ENCODE measurements around the gene SSBP3. TPM values are rescaled to one million over a fixed set of nuclear protein-coding genes. Genes with fewer than 3 reads are reported as not detected.

SSBP3 gene
- total and polyA plus RNA-seq, 9 of the 15 experiments (the other 6 are each of a cell fraction or from before 2014, with no cell fraction given): 8.7 to 108 (median 33.8) TPM

DNA sequence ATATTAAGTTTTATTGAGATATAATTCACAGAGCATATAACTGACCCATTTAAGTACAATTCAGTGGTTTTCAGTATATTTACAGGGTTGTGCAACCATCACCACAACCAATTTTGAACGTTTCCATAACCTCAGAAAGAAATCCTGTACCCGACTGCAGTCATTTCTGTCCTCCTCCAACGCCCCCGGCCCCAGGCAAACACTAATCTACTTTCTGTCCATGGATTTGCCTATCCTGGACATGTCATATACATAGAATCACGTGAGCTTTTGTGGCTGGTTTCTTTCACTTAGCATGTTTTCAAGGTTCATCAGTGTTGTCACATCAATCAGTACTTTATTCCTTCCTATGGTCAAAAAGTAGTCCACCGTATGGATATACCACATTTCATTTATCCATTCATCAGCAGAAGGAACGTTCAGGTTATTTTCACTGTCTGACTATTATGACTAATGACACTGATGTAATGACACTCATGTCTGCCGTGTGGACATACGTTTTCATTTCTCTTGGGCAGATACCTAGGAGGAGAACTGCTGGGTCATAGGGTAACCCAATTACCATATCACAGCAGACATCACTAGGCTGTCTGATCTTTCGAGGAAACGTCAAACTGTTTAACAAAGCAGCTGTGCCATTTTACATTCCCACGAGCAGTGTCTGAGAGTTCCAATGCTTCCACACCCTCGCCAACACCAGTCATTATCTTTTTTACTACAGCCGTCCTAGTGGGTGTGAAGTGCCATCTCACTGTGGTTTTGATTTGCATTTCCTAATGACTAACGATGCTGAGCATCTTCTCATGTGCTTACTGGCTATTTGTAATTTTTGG lies 175.5 kb downstream of the SSBP3 start (continued):
- TF ChIP-seq KAT7 (CRISPR knock-in tag; IDR thresholded peaks at IDR 0.05; ENCODE audit: borderline replicate concordance): 0 out of 2 replicates have a peak, but pooled peaks have one; percentile 23
- no peak for TF ChIP-seq ZNF444 (CRISPR knock-in tag; IDR thresholded peaks at IDR 0.05)
- no peak for TF ChIP-seq TCFL5 (CRISPR knock-in tag; conservative IDR thresholded peaks at IDR 0.05)
- peak; percentile 79 for TF ChIP-seq FOSL1 (tag; conservative IDR thresholded peaks at IDR 0.05)
- TF ChIP-seq ETV6 (IDR thresholded peaks at IDR 0.05; ENCODE audit: borderline replicate concordance in 1 of 2, low read depth in 2 of 2, low read length in 1 of 2): no peak
- TF ChIP-seq ETV6 (CRISPR knock-in tag; IDR thresholded peaks at IDR 0.05; ENCODE audit: borderline replicate concordance): no peak
- TF ChIP-seq, protein P1, sequence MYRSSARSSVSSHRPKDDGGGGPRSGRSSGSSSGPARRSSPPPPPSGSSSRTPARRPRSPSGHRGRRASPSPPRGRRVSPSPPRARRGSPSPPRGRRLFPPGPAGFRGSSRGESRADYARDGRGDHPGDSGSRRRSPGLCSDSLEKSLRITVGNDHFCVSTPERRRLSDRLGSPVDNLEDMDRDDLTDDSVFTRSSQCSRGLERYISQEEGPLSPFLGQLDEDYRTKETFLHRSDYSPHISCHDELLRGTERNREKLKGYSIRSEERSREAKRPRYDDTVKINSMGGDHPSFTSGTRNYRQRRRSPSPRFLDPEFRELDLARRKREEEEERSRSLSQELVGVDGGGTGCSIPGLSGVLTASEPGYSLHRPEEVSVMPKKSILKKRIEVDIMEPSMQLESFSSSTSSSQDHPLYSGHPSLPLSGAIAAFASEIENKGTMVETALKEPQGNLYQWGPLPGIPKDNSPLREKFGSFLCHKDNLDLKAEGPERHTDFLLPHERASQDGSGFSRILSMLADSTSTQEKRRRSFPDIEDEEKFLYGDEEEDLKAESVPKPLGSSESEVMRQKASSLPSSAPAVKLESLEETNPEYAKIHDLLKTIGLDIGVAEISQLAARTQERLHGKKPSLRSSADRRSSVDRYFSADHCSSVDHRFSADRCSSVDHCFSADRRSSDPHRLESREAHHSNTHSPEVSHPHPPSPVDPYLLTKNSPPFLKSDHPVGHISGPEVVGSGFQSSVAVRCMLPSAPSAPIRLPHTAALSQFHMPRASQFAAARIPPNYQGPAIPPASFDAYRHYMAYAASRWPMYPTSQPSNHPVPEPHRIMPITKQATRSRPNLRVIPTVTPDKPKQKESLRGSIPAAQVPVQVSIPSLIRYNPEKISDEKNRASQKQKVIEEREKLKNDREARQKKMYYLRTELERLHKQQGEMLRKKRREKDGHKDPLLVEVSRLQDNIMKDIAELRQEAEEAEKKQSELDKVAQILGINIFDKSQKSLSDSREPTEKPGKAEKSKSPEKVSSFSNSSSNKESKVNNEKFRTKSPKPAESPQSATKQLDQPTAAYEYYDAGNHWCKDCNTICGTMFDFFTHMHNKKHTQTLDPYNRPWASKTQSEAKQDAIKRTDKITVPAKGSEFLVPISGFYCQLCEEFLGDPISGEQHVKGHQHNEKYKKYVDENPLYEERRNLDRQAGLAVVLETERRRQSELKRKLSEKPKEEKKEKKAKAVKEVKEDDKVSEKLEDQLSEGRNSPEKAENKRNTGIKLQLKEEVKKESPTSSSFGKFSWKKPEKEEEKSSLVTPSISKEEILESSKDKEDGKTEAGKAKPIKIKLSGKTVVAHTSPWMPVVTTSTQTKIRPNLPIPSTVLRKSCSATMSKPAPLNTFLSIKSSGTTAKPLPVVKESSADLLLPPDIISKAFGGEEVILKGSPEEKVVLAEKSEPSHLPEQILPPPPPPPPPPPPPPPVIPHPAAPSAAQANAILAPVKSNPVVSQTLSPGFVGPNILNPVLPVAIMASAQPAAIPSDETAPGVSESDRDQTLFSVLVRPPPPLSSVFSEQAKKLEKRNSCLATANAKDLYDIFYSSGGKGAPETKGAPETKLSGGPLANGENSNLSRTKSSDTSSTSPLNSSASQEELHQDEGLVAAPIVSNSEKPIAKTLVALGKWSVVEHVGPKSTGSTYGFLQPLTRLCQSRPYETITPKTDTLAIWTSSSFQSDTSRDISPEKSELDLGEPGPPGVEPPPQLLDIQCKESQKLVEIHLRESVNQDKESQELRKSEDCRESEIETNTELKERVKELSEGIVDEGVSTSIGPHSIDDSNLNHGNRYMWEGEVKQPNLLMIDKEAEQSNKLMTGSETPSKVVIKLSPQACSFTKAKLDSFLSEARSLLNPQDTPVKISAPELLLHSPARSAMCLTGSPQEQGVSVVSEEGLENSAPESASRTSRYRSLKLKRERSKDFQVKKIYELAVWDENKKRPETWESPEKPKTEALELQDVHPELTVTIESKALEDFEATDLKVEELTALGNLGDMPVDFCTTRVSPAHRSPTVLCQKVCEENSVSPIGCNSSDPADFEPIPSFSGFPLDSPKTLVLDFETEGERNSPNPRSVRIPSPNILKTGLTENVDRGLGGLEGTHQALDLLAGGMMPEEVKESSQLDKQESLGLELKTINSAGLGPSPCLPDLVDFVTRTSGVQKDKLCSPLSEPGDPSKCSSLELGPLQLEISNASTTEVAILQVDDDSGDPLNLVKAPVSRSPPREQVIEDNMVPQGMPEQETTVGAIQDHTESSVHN (IDR thresholded peaks at IDR 0.05; ENCODE audit: borderline replicate concordance in 1 of 2, low read depth in 1 of 2): no peak
- no peak for TF ChIP-seq POLR3G (IDR thresholded peaks at IDR 0.05; ENCODE audit: extremely low read depth, insufficient read length, insufficient replicate concordance)
- TF ChIP-seq, protein P2, sequence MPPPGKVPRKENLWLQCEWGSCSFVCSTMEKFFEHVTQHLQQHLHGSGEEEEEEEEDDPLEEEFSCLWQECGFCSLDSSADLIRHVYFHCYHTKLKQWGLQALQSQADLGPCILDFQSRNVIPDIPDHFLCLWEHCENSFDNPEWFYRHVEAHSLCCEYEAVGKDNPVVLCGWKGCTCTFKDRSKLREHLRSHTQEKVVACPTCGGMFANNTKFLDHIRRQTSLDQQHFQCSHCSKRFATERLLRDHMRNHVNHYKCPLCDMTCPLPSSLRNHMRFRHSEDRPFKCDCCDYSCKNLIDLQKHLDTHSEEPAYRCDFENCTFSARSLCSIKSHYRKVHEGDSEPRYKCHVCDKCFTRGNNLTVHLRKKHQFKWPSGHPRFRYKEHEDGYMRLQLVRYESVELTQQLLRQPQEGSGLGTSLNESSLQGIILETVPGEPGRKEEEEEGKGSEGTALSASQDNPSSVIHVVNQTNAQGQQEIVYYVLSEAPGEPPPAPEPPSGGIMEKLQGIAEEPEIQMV (tag; conservative IDR thresholded peaks at IDR 0.05; ENCODE audit: low read depth): no peak
- TF ChIP-seq, protein P3, sequence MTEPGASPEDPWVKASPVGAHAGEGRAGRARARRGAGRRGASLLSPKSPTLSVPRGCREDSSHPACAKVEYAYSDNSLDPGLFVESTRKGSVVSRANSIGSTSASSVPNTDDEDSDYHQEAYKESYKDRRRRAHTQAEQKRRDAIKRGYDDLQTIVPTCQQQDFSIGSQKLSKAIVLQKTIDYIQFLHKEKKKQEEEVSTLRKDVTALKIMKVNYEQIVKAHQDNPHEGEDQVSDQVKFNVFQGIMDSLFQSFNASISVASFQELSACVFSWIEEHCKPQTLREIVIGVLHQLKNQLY (CRISPR knock-in tag; conservative IDR thresholded peaks at IDR 0.05): no peak
- TF ChIP-seq ZFPM2 (CRISPR knock-in tag; IDR thresholded peaks at IDR 0.05): no peak
- no peak for TF ChIP-seq ZNF282 (CRISPR knock-in tag; IDR thresholded peaks at IDR 0.05)
- no peak for TF ChIP-seq ZNF436 (CRISPR knock-in tag; IDR thresholded peaks at IDR 0.05)
- TF ChIP-seq NCOA6 (IDR thresholded peaks at IDR 0.05): no peak
- no peak for TF ChIP-seq ZNF140 (CRISPR knock-in tag; IDR thresholded peaks at IDR 0.05)
